CD4-positive, alpha-beta T cell treated with Interleukin-4 for 4 hours (primary cell): ENCODE results near the gene ERI3.

ENCODE experiments used
- DNase-seq: peaks from one replicate; pipeline ENCODE4 v3.0.0-alpha.2; 2020

ERI3 gene

GRCh38 chr1:44256762-44257554 is 98.1 kb downstream of the ERI3 start:
- DNase-seq: no peak

GRCh38 chr1:44254392-44254910 is 100.6 kb downstream of the ERI3 start:
- DNase-seq: no peak

- no peak for DNase-seq
Measured at GRCh38 chr1:44251989-44252671, 102.9 kb downstream of the ERI3 start.

- DNase-seq: no peak
Measured at GRCh38 chr1:44251486-44251885, 103.6 kb downstream of the ERI3 start.

- DNase-seq: no peak
Measured at GRCh38 chr1:44250068-44250781, 104.8 kb downstream of the ERI3 start.

GRCh38 chr1:44249543-44249942 is 105.5 kb downstream of the ERI3 start:
- no peak for DNase-seq

- no peak for DNase-seq
Measured at GRCh38 chr1:44246806-44247205, 108.3 kb downstream of the ERI3 start.

GRCh38 chr1:44244986-44245385 is 110.1 kb downstream of the ERI3 start:
- no peak for DNase-seq

GRCh38 chr1:44243782-44244495 is 111.1 kb downstream of the ERI3 start:
- DNase-seq: no peak

- DNase-seq: no peak
Measured at GRCh38 chr1:44242746-44243145, 112.3 kb downstream of the ERI3 start.

- DNase-seq: no peak
Measured at GRCh38 chr1:44240802-44241671, 114.0 kb downstream of the ERI3 start.

GRCh38 chr1:44239961-44240371 is 115.1 kb downstream of the ERI3 start:
- no peak for DNase-seq

GRCh38 chr1:44239331-44239960 is 115.6 kb downstream of the ERI3 start:
- no peak for DNase-seq

GRCh38 chr1:44238660-44239059 is 116.4 kb downstream of the ERI3 start:
- DNase-seq: no peak

- DNase-seq: no peak
Measured at GRCh38 chr1:44237721-44238457, 117.2 kb downstream of the ERI3 start.

- DNase-seq: no peak
Measured at GRCh38 chr1:44236490-44237272, 118.4 kb downstream of the ERI3 start.

GRCh38 chr1:44235808-44236207 is 119.2 kb downstream of the ERI3 start:
- no peak for DNase-seq

- no peak for DNase-seq
Measured at GRCh38 chr1:44233593-44233992, 121.5 kb downstream of the ERI3 start.

GRCh38 chr1:44230796-44231195 is 124.3 kb downstream of the ERI3 start:
- DNase-seq: no peak
